ENCODE data around the gene PKNOX2. TPM values are rescaled to one million over a fixed set of nuclear protein-coding genes. Genes with fewer than 3 reads are reported as not detected.

PKNOX2 gene
- total RNA-seq, 2 donors from 2014 or later, result 5.5 to 6.9 TPM

- H3K9me3 ChIP-seq, result no peaks in the 10 kb centered on the region
- H3K27me3 ChIP-seq, result no peaks in the 10 kb centered on the region
- no peak overlapping the region for H3K27ac ChIP-seq
- no peak overlapping the region for H3K4me3 ChIP-seq
- DNase-seq (ENCODE audit: low spot score), result no peak
- H3K4me1 ChIP-seq, result peaks cover 0 to 43% of the 10 kb centered on the region in 2 donors
- no peaks in the 10 kb centered on the region for H3K36me3 ChIP-seq
- no peak for TF ChIP-seq CTCF (IDR thresholded peaks at IDR 0.05)
Measured at GRCh38 chr11:125258291-125259032, 93.9 kb downstream of the PKNOX2 start.

DNA sequence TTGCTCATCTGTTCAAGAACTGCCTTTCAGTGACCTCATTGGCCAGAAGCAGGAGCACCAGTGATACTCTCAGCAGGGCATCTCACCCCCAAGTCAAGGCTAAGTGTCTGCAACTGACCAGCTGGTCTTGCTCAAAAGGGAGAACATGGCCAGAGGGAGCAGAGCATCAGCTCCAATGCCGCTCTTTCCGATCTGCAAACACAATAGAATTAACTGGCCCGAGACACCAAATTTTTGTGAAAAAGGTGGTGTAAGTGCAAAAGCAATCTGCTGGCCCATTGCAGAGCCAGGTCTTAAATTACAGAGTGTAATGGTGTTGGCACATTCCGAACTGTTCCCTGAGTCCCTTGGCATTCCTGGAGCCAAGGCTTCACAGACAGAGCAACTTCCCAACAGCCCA lies 97.0 kb downstream of the PKNOX2 start:
- no peak for DNase-seq (ENCODE audit: low spot score)
- Histone ChIP-seq H3K9me3 (no peaks in the 10 kb centered on the region), H3K27ac (peak overlapping the region; percentile 38 to 46), H3K4me3 (no peak overlapping the region), H3K4me1 (peaks cover 0 to 41% of the 10 kb centered on the region in 2 donors), H3K36me3 (no peaks in the 10 kb centered on the region), H3K27me3 (no peaks in the 10 kb centered on the region)
- no peak for TF ChIP-seq CTCF (IDR thresholded peaks at IDR 0.05)

- no peaks in the 10 kb centered on the region for H3K36me3 ChIP-seq
- H3K4me1 ChIP-seq, result peaks cover 0 to 35% of the 10 kb centered on the region in 2 donors
- TF ChIP-seq CTCF (IDR thresholded peaks at IDR 0.05), result no peak
- H3K4me3 ChIP-seq, result no peak overlapping the region
- DNase-seq (ENCODE audit: low spot score), result no peak
- H3K27ac ChIP-seq, result peak overlapping the region; percentile 38 to 46
- H3K27me3 ChIP-seq, result no peaks in the 10 kb centered on the region
- no peaks in the 10 kb centered on the region for H3K9me3 ChIP-seq
Measured at GRCh38 chr11:125262194-125262829, 97.8 kb downstream of the PKNOX2 start.

GRCh38 chr11:125262830-125263218 lies 98.3 kb downstream of the PKNOX2 start:
- no peak for TF ChIP-seq CTCF (IDR thresholded peaks at IDR 0.05)
- peaks cover 0 to 35% of the 10 kb centered on the region in 2 donors for H3K4me1 ChIP-seq
- H3K27ac ChIP-seq, result peak overlapping the region; percentile 38 to 46
- H3K4me3 ChIP-seq, result no peak overlapping the region
- no peaks in the 10 kb centered on the region for H3K9me3 ChIP-seq
- DNase-seq (ENCODE audit: low spot score), result no peak
- no peaks in the 10 kb centered on the region for H3K27me3 ChIP-seq
- H3K36me3 ChIP-seq, result no peaks in the 10 kb centered on the region

- Histone ChIP-seq H3K27me3 (no peaks in the 10 kb centered on the region), H3K27ac (peak overlapping the region; percentile 38 to 46), H3K36me3 (no peaks in the 10 kb centered on the region), H3K9me3 (no peaks in the 10 kb centered on the region), H3K4me3 (no peak overlapping the region), H3K4me1 (peaks cover 0 to 35% of the 10 kb centered on the region in 2 donors)
- no peak for TF ChIP-seq CTCF (IDR thresholded peaks at IDR 0.05)
- DNase-seq (ENCODE audit: low spot score), result peak; percentile 86
Measured at GRCh38 chr11:125263268-125263790, 98.8 kb downstream of the PKNOX2 start.

Measured in right atrium auricular region (tissue), 2 donors.